GM12878 (cell line): ENCODE results near the gene KDM4F.

Experiments used
- ASH2L ChIP-seq: fragments of 300-600, 200-600 bp; sonication (generic); IDR thresholded peaks from 2 replicates; pipeline ENCODE4 v1.6.1; 2017; ENCODE audit warnings: low read depth, mild to moderate bottlenecking, borderline replicate concordance
- CHD4 ChIP-seq: fragments of 200-600 bp; sonication (generic); IDR thresholded peaks from 2 replicates; pipeline ENCODE4 v1.6.1; 2016; ENCODE audit warnings: mild to moderate bottlenecking
- CTCF ChIP-seq, 3 experiments: IDR thresholded peaks in 2 of 3; conservative IDR thresholded peaks in 1 of 3; 2 replicates each; pipeline ENCODE4 v1.5.1; 2011; ENCODE audit warnings: low read depth in 3 of 3, low read length in 3 of 3, mild to moderate bottlenecking in 3 of 3, control low read depth in 2 of 3, moderate library complexity in 2 of 3, inconsistent platforms in 1 of 3, mixed read lengths in 1 of 3; ENCODE audit not compliant: control insufficient read depth in 2 of 3, insufficient read depth in 1 of 3; ENCODE audit errors: extremely low read depth in 1 of 3
- EP300 ChIP-seq, 2 experiments: fragments of 150-350 bp in 1 of 2; IDR thresholded peaks; 2 replicates each; pipeline ENCODE4 v1.6.1; 2011 to 2012; ENCODE audit warnings: low read depth in 2 of 2, low read length in 2 of 2, borderline replicate concordance in 1 of 2, improper control_type of control experiment in 1 of 2, inconsistent platforms in 1 of 2; ENCODE audit not compliant: control insufficient read depth in 1 of 2
- FOXM1 ChIP-seq: IDR thresholded peaks from 2 replicates; pipeline ENCODE4 v1.6.1; 2012; ENCODE audit warnings: low read depth, mild to moderate bottlenecking, inconsistent platforms, low read length, moderate library complexity
- MYC ChIP-seq: IDR thresholded peaks from 2 replicates; pipeline ENCODE4 v1.6.1; 2011; ENCODE audit warnings: mild to moderate bottlenecking, low read length, moderate library complexity, inconsistent platforms; ENCODE audit not compliant: insufficient read depth, insufficient replicate concordance, insufficient read length, severe bottlenecking
- SPI1 ChIP-seq: IDR thresholded peaks from 2 replicates; pipeline ENCODE4 v1.6.1; 2011; ENCODE audit warnings: low read depth, mild to moderate bottlenecking, low read length, moderate library complexity, borderline replicate concordance; ENCODE audit not compliant: insufficient read depth
- ZNF274 ChIP-seq: IDR thresholded peaks from one replicate; pipeline ENCODE4 v1.8.0; 2011; ENCODE audit not compliant: insufficient read length, insufficient read depth
- TF ChIP-seq, protein P1 (sequence below): IDR thresholded peaks from 2 replicates; pipeline ENCODE4 v1.6.1; 2012; ENCODE audit warnings: mild to moderate bottlenecking, low read depth, low read length

DNA sequence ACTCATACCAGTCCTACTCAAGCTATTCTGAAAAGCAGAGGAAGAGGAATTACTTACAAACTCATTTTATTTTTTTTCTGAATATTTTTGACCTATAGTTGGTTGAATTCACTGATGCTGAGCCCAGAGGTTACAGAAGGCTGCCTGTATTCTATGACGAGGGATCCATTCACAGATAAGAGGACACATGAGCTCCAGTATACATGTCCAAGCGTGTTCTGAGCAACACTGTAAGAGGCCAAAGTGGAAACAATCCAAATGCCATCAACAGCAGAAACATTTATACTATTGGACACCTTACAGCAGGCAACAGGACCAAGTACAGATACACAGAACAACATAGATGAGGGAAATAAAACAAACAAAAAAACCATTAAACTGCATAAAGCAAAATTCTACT, 13.9 kb upstream of the KDM4F start:
- TF ChIP-seq ZNF274, result no peak
- TF ChIP-seq CTCF (IDR thresholded peaks at IDR 0.05 in 2 of 3, conservative IDR thresholded peaks at IDR 0.05 in 1 of 3; ENCODE audit: control insufficient read depth in 2 of 3, extremely low read depth in 1 of 3, insufficient read depth in 1 of 3, low read depth in 3 of 3, low read length in 3 of 3), result no peak
- no peak for TF ChIP-seq MYC
- no peak for TF ChIP-seq CHD4
- TF ChIP-seq EP300 (IDR thresholded peaks at IDR 0.05; ENCODE audit: borderline replicate concordance in 1 of 2, control insufficient read depth in 1 of 2, low read depth in 2 of 2, low read length in 2 of 2), result no peak
- no peak for TF ChIP-seq SPI1
- TF ChIP-seq, protein P1, sequence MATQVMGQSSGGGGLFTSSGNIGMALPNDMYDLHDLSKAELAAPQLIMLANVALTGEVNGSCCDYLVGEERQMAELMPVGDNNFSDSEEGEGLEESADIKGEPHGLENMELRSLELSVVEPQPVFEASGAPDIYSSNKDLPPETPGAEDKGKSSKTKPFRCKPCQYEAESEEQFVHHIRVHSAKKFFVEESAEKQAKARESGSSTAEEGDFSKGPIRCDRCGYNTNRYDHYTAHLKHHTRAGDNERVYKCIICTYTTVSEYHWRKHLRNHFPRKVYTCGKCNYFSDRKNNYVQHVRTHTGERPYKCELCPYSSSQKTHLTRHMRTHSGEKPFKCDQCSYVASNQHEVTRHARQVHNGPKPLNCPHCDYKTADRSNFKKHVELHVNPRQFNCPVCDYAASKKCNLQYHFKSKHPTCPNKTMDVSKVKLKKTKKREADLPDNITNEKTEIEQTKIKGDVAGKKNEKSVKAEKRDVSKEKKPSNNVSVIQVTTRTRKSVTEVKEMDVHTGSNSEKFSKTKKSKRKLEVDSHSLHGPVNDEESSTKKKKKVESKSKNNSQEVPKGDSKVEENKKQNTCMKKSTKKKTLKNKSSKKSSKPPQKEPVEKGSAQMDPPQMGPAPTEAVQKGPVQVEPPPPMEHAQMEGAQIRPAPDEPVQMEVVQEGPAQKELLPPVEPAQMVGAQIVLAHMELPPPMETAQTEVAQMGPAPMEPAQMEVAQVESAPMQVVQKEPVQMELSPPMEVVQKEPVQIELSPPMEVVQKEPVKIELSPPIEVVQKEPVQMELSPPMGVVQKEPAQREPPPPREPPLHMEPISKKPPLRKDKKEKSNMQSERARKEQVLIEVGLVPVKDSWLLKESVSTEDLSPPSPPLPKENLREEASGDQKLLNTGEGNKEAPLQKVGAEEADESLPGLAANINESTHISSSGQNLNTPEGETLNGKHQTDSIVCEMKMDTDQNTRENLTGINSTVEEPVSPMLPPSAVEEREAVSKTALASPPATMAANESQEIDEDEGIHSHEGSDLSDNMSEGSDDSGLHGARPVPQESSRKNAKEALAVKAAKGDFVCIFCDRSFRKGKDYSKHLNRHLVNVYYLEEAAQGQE, result no peak
- no peak for TF ChIP-seq FOXM1
- no peak for TF ChIP-seq ASH2L
